HG02642 (cell line): ENCODE results near the gene PRAMEF6.
"Not testable (repeated sequence)": the region's sequence is repeated elsewhere in the genome, so short reads cannot be mapped to it uniquely, and the experiment has no call there.

Experiments
- ATAC-seq: cut with Tn5 transposase; IDR thresholded peaks from one replicate; pipeline ENCODE4 v1.9.1; 2021; ENCODE audit warnings: mild to moderate bottlenecking; ENCODE audit not compliant: unreplicated experiment, poor library complexity

The PRAMEF6 gene

GRCh38 chr1:12947480-12947879 is at the start of gene PRAMEF6:
Gene PRAMEF6, minus strand, starts transcription at chr1:12947580. Its CDS starts 5,062 bp downstream, at chr1:12942518.
- not testable (repeated sequence) for ATAC-seq

GRCh38 chr1:12924368-12924767 is 23.0 kb downstream of the PRAMEF6 start:
- not testable (repeated sequence) for ATAC-seq

GRCh38 chr1:12921749-12922148 is 25.6 kb downstream of the PRAMEF6 start:
- ATAC-seq, result not testable (repeated sequence)

- not testable (repeated sequence) for ATAC-seq
Observed at GRCh38 chr1:12916310-12916709, 31.1 kb downstream of the PRAMEF6 start, which contains the start of gene PRAMEF7. Gene PRAMEF7, plus strand, starts transcription at chr1:12916610. Its CDS starts 1,083 bp downstream, at chr1:12917693.

- ATAC-seq, result not testable (repeated sequence)
Observed at GRCh38 chr1:12903793-12904572, 43.4 kb downstream of the PRAMEF6 start.

GRCh38 chr1:12899186-12899585 is 48.2 kb downstream of the PRAMEF6 start:
- ATAC-seq, result not testable (repeated sequence)

- not testable (repeated sequence) for ATAC-seq
Observed at GRCh38 chr1:12898170-12898569, 49.2 kb downstream of the PRAMEF6 start, which contains the start of gene PRAMEF10. Gene PRAMEF10, minus strand, starts transcription at chr1:12898270. Its CDS starts 2,423 bp downstream, at chr1:12895847.
